Immature natural killer cell (primary cell): Measurements from ENCODE around the gene AQP2. TPM values are rescaled to one million over a fixed set of nuclear protein-coding genes. Genes with fewer than 3 reads are reported as not detected.
A peak's percentile ranks its signal among the peaks of the same experiment; 100 is the strongest.

Experiments used
- DNase-seq, 3 donors: peaks; one replicate each; pipeline ENCODE4 v3.0.0; 2022; ENCODE audit warnings: mixed read lengths in 1 of 3
- H3K27ac Mint-ChIP-seq, 6 donors: one replicate each; pipeline ENCODE4 v1.8.0; 2020; ENCODE audit warnings: mixed read lengths in 6 of 6, mild to moderate bottlenecking in 5 of 6, inconsistent platforms in 4 of 6, moderate library complexity in 3 of 6
- H3K27me3 Mint-ChIP-seq, 3 donors: one replicate each; pipeline ENCODE4 v1.8.0; 2020 to 2021; ENCODE audit warnings: low read depth in 3 of 3, mild to moderate bottlenecking in 3 of 3, mixed read lengths in 3 of 3, moderate library complexity in 3 of 3, inconsistent platforms in 1 of 3
- H3K36me3 Mint-ChIP-seq, 3 donors: one replicate each; pipeline ENCODE4 v1.8.0; 2020; ENCODE audit warnings: mixed read lengths in 3 of 3, inconsistent platforms in 2 of 3, mild to moderate bottlenecking in 2 of 3
- H3K4me1 Mint-ChIP-seq, 2 donors: one replicate each; pipeline ENCODE4 v1.8.0; 2020; ENCODE audit warnings: inconsistent platforms in 2 of 2, mild to moderate bottlenecking in 2 of 2, mixed read lengths in 2 of 2, moderate library complexity in 1 of 2
- H3K4me3 Mint-ChIP-seq, 5 donors: one replicate each; pipeline ENCODE4 v1.8.0; 2020; ENCODE audit warnings: mild to moderate bottlenecking in 5 of 5, mixed read lengths in 5 of 5, inconsistent platforms in 3 of 5, moderate library complexity in 3 of 5
- H3K9me3 Mint-ChIP-seq, 6 donors: one replicate each; pipeline ENCODE4 v1.8.0; 2020; ENCODE audit warnings: mild to moderate bottlenecking in 6 of 6, mixed read lengths in 6 of 6, inconsistent platforms in 4 of 6, moderate library complexity in 3 of 6
- polyA plus RNA-seq, 3 donors: library from polyadenylated mRNA; unstranded; fragments of 300-500 nt; fragmentation: Illumina TruSeq; gene quantifications; one replicate each; pipeline ENCODE4 v1.2.3, GENCODE V29; 2021

AQP2 gene
- polyA plus RNA-seq, 3 donors from 2014 or later, result not detected

- no peaks in the 10 kb centered on the region for H3K9me3 Mint-ChIP-seq
- H3K27me3 Mint-ChIP-seq, result peaks cover 0 to 9% (median 2%) of the 10 kb centered on the region in 3 donors
- DNase-seq, result no peak
- peaks cover 7 to 14% of the 10 kb centered on the region in 2 donors for H3K4me1 Mint-ChIP-seq
- H3K27ac Mint-ChIP-seq, result no peak overlapping the region
- H3K4me3 Mint-ChIP-seq, result no peak overlapping the region
- H3K36me3 Mint-ChIP-seq, result no peaks in the 10 kb centered on the region
Measured at GRCh38 chr12:49941556-49942511, 8.7 kb upstream of the AQP2 start.

DNA sequence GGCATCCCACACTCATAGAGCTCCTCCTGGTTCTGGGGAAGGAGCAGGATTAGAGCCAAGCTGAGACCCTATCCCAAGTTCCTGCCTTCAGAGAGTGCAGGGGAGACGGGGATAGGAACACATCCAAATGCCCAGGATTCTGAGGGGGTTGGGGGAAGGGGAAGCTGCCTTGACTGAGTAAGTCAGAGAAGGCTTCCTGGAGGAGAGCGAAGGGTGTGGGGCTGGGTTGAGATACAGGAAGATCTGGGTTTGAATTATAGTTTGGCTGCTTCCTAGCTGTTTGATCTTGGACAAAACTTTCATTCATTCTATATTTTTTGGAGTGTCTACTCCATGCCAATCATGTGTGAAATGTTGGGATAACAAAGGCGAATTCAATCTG, 8.0 kb upstream of the AQP2 start:
- no peaks in the 10 kb centered on the region for H3K36me3 Mint-ChIP-seq
- no peak overlapping the region for H3K27ac Mint-ChIP-seq
- H3K4me3 Mint-ChIP-seq, result no peak overlapping the region
- H3K4me1 Mint-ChIP-seq, result peaks cover 7 to 14% of the 10 kb centered on the region in 2 donors
- no peak for DNase-seq
- H3K9me3 Mint-ChIP-seq, result no peaks in the 10 kb centered on the region
- H3K27me3 Mint-ChIP-seq, result peaks cover 0 to 5% (median 2%) of the 10 kb centered on the region in 3 donors

DNA sequence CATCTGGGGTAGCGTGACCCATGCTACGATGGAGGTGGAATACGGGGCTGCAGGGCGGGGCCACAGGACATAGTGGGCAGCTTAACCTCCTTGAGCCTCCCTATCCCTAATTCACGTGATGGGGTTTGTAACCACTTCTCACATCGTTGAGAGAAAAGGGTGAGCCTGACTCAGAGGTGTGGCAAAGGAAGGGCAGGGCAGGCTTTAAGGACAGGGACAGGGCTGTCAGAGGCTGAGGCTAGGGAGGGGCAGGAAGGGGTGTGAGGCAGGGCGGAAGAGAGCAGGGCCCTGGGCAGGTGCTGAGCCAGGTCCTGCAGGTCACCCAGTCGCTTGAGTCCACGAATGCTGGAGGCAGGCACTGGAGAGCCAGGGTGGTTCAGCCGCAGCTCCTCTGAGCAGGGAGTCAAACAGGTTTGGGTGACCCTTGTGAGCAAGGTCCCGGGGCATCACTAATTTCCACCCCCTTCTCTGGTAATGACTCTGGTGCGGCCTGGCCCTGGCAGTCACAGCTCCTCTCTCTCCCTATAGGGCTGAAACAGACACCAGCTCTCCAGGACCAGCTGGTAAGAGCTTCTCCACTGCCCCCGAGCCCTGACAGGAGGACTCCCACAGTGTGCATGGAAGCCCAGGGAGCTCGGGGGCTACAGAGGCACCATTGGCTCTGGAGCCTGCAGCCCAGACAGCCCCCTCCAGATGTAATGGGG, 7.5 kb upstream of the AQP2 start:
- Mint-ChIP-seq H3K27me3 (peaks cover 0 to 5% (median 2%) of the 10 kb centered on the region in 3 donors), H3K36me3 (no peaks in the 10 kb centered on the region), H3K4me3 (no peak overlapping the region), H3K9me3 (no peaks in the 10 kb centered on the region), H3K27ac (no peak overlapping the region), H3K4me1 (peaks cover 7 to 14% of the 10 kb centered on the region in 2 donors)
- DNase-seq, result no peak

GRCh38 chr12:49943625-49943960, 6.9 kb upstream of the AQP2 start:
- Mint-ChIP-seq H3K36me3 (no peaks in the 10 kb centered on the region), H3K27ac (peak overlapping the region in 1 of 6 donors; percentile 30), H3K4me3 (no peak overlapping the region), H3K4me1 (peaks cover 7 to 14% of the 10 kb centered on the region in 2 donors), H3K9me3 (no peaks in the 10 kb centered on the region), H3K27me3 (peaks cover 0 to 5% (median 0%) of the 10 kb centered on the region in 3 donors)
- DNase-seq, result no peak

- H3K36me3 Mint-ChIP-seq, result no peaks in the 10 kb centered on the region
- no peak for DNase-seq
- peaks cover 7 to 14% of the 10 kb centered on the region in 2 donors for H3K4me1 Mint-ChIP-seq
- H3K27me3 Mint-ChIP-seq, result peaks cover 0 to 5% (median 0%) of the 10 kb centered on the region in 3 donors
- peak overlapping the region in 2 of 6 donors; percentile 16 to 30 for H3K27ac Mint-ChIP-seq
- H3K9me3 Mint-ChIP-seq, result no peaks in the 10 kb centered on the region
- no peak overlapping the region for H3K4me3 Mint-ChIP-seq
Measured at GRCh38 chr12:49944046-49944445, 6.5 kb upstream of the AQP2 start.

- Mint-ChIP-seq H3K27me3 (peaks cover 0 to 5% (median under 1%) of the 10 kb centered on the region in 3 donors), H3K4me3 (peak overlapping the region in 3 of 5 donors; percentile 87 to 89 (median 87)), H3K4me1 (peaks cover 7 to 14% of the 10 kb centered on the region in 2 donors), H3K36me3 (no peaks in the 10 kb centered on the region), H3K27ac (peak overlapping the region in 1 of 6 donors; percentile 87), H3K9me3 (no peaks in the 10 kb centered on the region)
- no peak for DNase-seq
Measured at GRCh38 chr12:49944718-49945117, 5.8 kb upstream of the AQP2 start.

GRCh38 chr12:49945394-49946080, 5.0 kb upstream of the AQP2 start:
- Mint-ChIP-seq H3K27me3 (peaks cover 0 to 5% (median 2%) of the 10 kb centered on the region in 3 donors), H3K9me3 (no peaks in the 10 kb centered on the region), H3K4me1 (peaks cover 7 to 14% of the 10 kb centered on the region in 2 donors), H3K4me3 (peak overlapping the region; percentile 85 to 89 (median 87)), H3K27ac (peak overlapping the region; percentile 66 to 94 (median 86)), H3K36me3 (no peaks in the 10 kb centered on the region)
- DNase-seq, result peak; percentile 56 to 71 (median 63)

DNA sequence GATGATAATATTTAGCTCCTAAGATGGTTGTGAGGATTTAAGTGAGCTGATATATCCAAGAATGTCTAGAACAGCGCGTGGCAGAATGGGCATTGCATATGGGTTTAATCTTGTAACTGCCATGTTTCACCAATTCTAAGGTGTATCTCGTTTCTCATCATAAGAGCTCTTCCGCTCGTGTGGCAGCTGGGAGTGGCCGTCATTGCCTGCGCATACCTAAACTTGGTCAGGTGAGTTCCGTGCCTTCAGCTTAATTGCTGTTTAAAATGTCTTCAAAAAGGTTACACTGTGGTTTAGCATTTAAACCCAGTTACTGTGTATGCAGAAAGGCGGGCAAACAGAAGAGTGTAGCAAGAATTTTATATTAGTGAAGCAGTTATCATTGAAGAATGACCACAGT, 4.5 kb upstream of the AQP2 start:
- Mint-ChIP-seq H3K4me1 (peaks cover 7 to 14% of the 10 kb centered on the region in 2 donors), H3K27me3 (peaks cover 2 to 5% (median 4%) of the 10 kb centered on the region in 3 donors), H3K4me3 (peak overlapping the region in 2 of 5 donors; percentile 87), H3K27ac (peak overlapping the region in 3 of 6 donors; percentile 24 to 87 (median 60)), H3K9me3 (no peaks in the 10 kb centered on the region), H3K36me3 (no peaks in the 10 kb centered on the region)
- no peak for DNase-seq

DNA sequence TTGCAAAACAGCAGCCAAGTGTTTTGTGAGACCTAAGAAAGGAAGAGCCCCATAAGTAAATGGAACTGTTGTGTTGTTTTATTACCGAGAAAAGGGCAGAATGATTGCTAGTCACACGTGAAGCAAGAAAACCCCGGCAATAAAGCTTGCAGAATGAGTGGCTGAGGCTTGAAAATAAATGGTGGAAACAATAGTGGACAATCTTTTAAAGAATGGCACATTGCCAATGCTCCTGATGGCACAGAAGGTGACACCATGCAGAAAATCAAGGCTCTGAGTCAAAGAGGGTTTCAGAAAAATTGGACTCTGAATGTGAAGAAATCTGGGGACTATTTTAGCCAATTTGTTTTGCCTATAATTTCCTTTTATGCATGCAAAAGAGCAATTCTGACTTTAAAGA, 4.0 kb upstream of the AQP2 start:
- Mint-ChIP-seq H3K4me1 (peaks cover 7 to 14% of the 10 kb centered on the region in 2 donors), H3K4me3 (no peak overlapping the region), H3K9me3 (no peaks in the 10 kb centered on the region), H3K27ac (no peak overlapping the region), H3K27me3 (peaks cover 3 to 5% (median 5%) of the 10 kb centered on the region in 3 donors), H3K36me3 (no peaks in the 10 kb centered on the region)
- DNase-seq, result no peak

GRCh38 chr12:49947593-49948226, 2.8 kb upstream of the AQP2 start:
- Mint-ChIP-seq H3K4me3 (no peak overlapping the region), H3K27me3 (peaks cover 3 to 5% (median 5%) of the 10 kb centered on the region in 3 donors), H3K36me3 (no peaks in the 10 kb centered on the region)

DNA sequence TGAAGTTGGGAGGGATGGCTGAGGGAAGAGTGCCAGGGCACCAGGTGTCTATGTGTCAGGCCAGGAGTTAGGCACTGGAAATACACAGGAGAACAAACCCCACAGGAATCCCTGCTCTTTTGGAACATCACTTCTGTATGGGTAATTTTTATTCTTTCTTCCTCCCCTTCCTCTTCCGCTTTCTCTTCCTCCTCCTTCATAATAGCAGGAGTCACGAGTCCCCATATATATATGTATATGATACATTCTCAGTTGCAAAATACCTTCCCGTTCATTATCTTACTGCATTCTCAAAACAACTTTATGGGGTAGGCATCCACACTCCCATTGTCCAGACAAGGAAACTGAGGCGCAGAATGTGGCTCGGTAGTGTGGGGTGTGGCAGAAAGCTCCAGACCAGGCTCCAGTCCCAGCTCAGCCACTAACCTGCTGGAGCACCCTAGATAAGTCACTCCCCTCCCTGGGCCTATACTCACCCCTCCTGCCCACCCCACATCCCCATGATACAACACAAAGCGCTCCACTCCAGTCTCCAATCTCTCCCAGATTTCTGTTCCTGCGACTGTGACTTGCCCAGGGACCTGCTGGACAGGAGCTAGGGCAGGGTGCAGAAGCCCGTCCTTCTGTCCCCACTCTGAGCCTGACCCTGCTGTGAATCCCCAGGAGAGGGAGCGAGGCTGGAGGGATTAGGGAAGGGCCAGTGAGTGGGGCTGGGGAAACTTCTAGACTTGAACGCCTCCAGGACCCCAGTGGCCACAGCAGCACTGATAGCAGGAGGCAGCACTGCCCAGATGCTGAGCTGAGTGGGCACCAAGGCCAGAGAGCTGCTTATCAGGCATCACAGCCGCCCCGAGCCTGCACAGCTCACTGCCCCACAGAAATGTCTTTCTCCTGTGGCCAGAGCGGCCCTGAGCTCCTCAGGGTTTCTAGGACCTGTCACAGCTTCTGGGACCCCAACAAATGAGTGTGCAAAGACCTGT, 1.4 kb upstream of the AQP2 start:
- Mint-ChIP-seq H3K27me3 (peaks cover 4 to 5% (median 5%) of the 10 kb centered on the region in 3 donors), H3K36me3 (no peaks in the 10 kb centered on the region), H3K4me1 (peaks cover 7 to 14% of the 10 kb centered on the region in 2 donors), H3K9me3 (no peaks in the 10 kb centered on the region), H3K27ac (no peak overlapping the region), H3K4me3 (no peak overlapping the region)
- no peak for DNase-seq

More at GRCh38 chr12:49947593-49948226, 2.8 kb upstream of the AQP2 start:
- H3K9me3 Mint-ChIP-seq, result no peaks in the 10 kb centered on the region
- no peak for DNase-seq
- peaks cover 7 to 14% of the 10 kb centered on the region in 2 donors for H3K4me1 Mint-ChIP-seq
- H3K27ac Mint-ChIP-seq, result no peak overlapping the region

DNA sequence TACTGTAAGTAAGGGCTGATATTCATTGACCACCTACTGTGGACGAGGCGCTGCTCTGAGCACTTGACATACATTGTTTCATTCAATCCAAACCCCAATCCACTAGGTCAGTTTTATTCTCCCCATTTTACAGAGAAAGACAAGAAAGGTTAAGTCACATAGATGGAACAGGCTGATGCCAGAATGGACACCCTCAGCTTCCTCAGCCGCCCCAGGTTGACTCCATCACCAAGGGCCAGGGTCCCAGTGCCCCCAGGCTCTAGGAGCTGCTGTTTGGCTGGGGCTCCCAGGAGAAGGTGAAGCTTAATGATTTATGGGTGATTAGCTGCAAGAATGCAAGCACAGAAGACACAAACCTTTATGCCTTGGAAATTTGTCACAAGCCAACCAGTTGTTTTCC, 671 bp upstream of the AQP2 start:
- Mint-ChIP-seq H3K4me1 (peaks cover 7 to 14% of the 10 kb centered on the region in 2 donors), H3K27me3 (peaks cover 5 to 10% (median 8%) of the 10 kb centered on the region in 3 donors), H3K9me3 (no peaks in the 10 kb centered on the region), H3K36me3 (no peaks in the 10 kb centered on the region), H3K4me3 (no peak overlapping the region), H3K27ac (no peak overlapping the region)
- no peak for DNase-seq
